ENCODE results near the gene SULF2.

Gene SULF2

GRCh38 chr20:47736570-47737152, 48.6 kb downstream of the SULF2 start:
- H3K4me3 ChIP-seq (ENCODE audit: control insufficient read depth, low read depth, low read length): no peak overlapping the region
- DNase-seq (ENCODE audit: low read depth): no peak
- no peak for TF ChIP-seq CTCF (conservative IDR thresholded peaks at IDR 0.05; ENCODE audit: control insufficient read depth, insufficient read depth, low read depth, low read length)

GRCh38 chr20:47735412-47736400, 49.6 kb downstream of the SULF2 start:
- DNase-seq (ENCODE audit: low read depth): no peak
- no peak for TF ChIP-seq CTCF (conservative IDR thresholded peaks at IDR 0.05; ENCODE audit: control insufficient read depth, insufficient read depth, low read depth, low read length)
- no peak overlapping the region for H3K4me3 ChIP-seq (ENCODE audit: control insufficient read depth, low read depth, low read length)

GRCh38 chr20:47734870-47735269, 50.4 kb downstream of the SULF2 start:
- no peak for DNase-seq (ENCODE audit: low read depth)
- no peak overlapping the region for H3K4me3 ChIP-seq (ENCODE audit: control insufficient read depth, low read depth, low read length)
- TF ChIP-seq CTCF (conservative IDR thresholded peaks at IDR 0.05; ENCODE audit: control insufficient read depth, insufficient read depth, low read depth, low read length): no peak

GRCh38 chr20:47733892-47734291, 51.4 kb downstream of the SULF2 start:
- H3K4me3 ChIP-seq (ENCODE audit: control insufficient read depth, low read depth, low read length): no peak overlapping the region
- DNase-seq (ENCODE audit: low read depth): no peak
- no peak for TF ChIP-seq CTCF (conservative IDR thresholded peaks at IDR 0.05; ENCODE audit: control insufficient read depth, insufficient read depth, low read depth, low read length)

- no peak overlapping the region for H3K4me3 ChIP-seq (ENCODE audit: control insufficient read depth, low read depth, low read length)
- no peak for TF ChIP-seq CTCF (conservative IDR thresholded peaks at IDR 0.05; ENCODE audit: control insufficient read depth, insufficient read depth, low read depth, low read length)
- DNase-seq (ENCODE audit: low read depth): no peak
These were observed 54.5 kb downstream of the SULF2 start for GRCh38 chr20:47730744-47731143.

GRCh38 chr20:47729472-47729871, 55.8 kb downstream of the SULF2 start:
- H3K4me3 ChIP-seq (ENCODE audit: control insufficient read depth, low read depth, low read length): no peak overlapping the region
- DNase-seq (ENCODE audit: low read depth): no peak
- no peak for TF ChIP-seq CTCF (conservative IDR thresholded peaks at IDR 0.05; ENCODE audit: control insufficient read depth, insufficient read depth, low read depth, low read length)
